Spinal cord (tissue), 10 donors: ENCODE measurements around the gene FNTB. TPM values are rescaled to one million over a fixed set of nuclear protein-coding genes. Genes with fewer than 3 reads are reported as not detected.

Source experiments
- DNase-seq, 6 donors: peaks; one replicate each; pipeline versions ENCODE4 v3.0.0 to v3.0.0-alpha.2; 2013 to 2015; ENCODE audit warnings: low spot score in 6 of 6, low read depth in 4 of 6
- H3K27ac ChIP-seq: one replicate; pipeline ENCODE4 v1.5.1; 2013; ENCODE audit warnings: low read depth, low read length, control low read depth
- H3K27me3 ChIP-seq: one replicate; pipeline ENCODE4 v1.6.1; 2013; ENCODE audit warnings: low read length; ENCODE audit not compliant: control insufficient read depth, insufficient read depth
- H3K36me3 ChIP-seq: one replicate; pipeline ENCODE4 v1.6.1; 2013; ENCODE audit warnings: low read length; ENCODE audit not compliant: control insufficient read depth, insufficient read depth
- H3K4me1 ChIP-seq: one replicate; pipeline ENCODE4 v1.6.1; 2013; ENCODE audit warnings: low read length; ENCODE audit not compliant: control insufficient read depth, insufficient read depth
- H3K4me3 ChIP-seq: one replicate; pipeline ENCODE4 v1.5.1; 2013; ENCODE audit warnings: low read depth, low read length, control low read depth
- H3K9me3 ChIP-seq: one replicate; pipeline ENCODE4 v1.6.1; 2013; ENCODE audit warnings: low read length; ENCODE audit not compliant: control insufficient read depth, insufficient read depth
- WGBS: methylation state at CpG from one replicate; pipeline ENCODE4 v1.1.5; 2013; ENCODE audit warnings: missing lambda C conversion rate; ENCODE audit not compliant: insufficient coverage; 5-methylcytosine and 5-hydroxymethylcytosine counted together
- polyA plus RNA-seq, 2 donors: library from polyadenylated mRNA; unstranded; fragments of 120-200 nt; gene quantifications; one replicate each; pipeline ENCODE4 v1.2.1, GENCODE V29; 2013; ENCODE audit not compliant: insufficient read length in 2 of 2
- total RNA-seq, 2 donors: library from RNA; depleted of rRNA in 1 of 2; stranded (reverse); fragments of 120-200 nt in 1 of 2; fragments of >200 nt in 1 of 2; gene quantifications; one replicate each; pipeline versions ENCODE4 v1.2.3 to v1.2.4, GENCODE V29; 2013 to 2014
- donor health status: healthy.

Gene FNTB
- total and polyA plus RNA-seq, 4 donors = 20.9 to 66.9 (median 43.2) TPM

- no peak for DNase-seq
- H3K4me1 ChIP-seq = peaks cover 9% of the 10 kb centered on the region
- H3K27ac ChIP-seq = no peak overlapping the region
- WGBS = 75% methylated on average over 4 of the region's 4 CpGs
- peaks cover 48% of the 10 kb centered on the region for H3K36me3 ChIP-seq
- H3K27me3 ChIP-seq = no peaks in the 10 kb centered on the region
- H3K9me3 ChIP-seq = no peaks in the 10 kb centered on the region
- no peak overlapping the region for H3K4me3 ChIP-seq
Observed at GRCh38 chr14:65073605-65074201, 87.0 kb downstream of the FNTB start.

- peaks cover 41% of the 10 kb centered on the region for H3K36me3 ChIP-seq
- WGBS = 86% methylated on average over 2 of the region's 3 CpGs
- H3K4me3 ChIP-seq = no peak overlapping the region
- H3K27ac ChIP-seq = no peak overlapping the region
- no peak for DNase-seq
- H3K4me1 ChIP-seq = peaks cover 9% of the 10 kb centered on the region
- H3K27me3 ChIP-seq = no peaks in the 10 kb centered on the region
- no peaks in the 10 kb centered on the region for H3K9me3 ChIP-seq
Observed at GRCh38 chr14:65074449-65075150, 87.9 kb downstream of the FNTB start.

- Histone ChIP-seq H3K4me1 (peaks cover 4% of the 10 kb centered on the region), H3K36me3 (peaks cover 32% of the 10 kb centered on the region), H3K9me3 (no peaks in the 10 kb centered on the region), H3K4me3 (no peak overlapping the region), H3K27me3 (no peaks in the 10 kb centered on the region), H3K27ac (no peak overlapping the region)
- 86% methylated on average over 13 of the region's 17 CpGs for WGBS
- no peak for DNase-seq
Observed at GRCh38 chr14:65075628-65076325, 89.1 kb downstream of the FNTB start.

GRCh38 chr14:65077318-65077717 is 90.6 kb downstream of the FNTB start:
- no peak overlapping the region for H3K27ac ChIP-seq
- H3K9me3 ChIP-seq = no peaks in the 10 kb centered on the region
- H3K27me3 ChIP-seq = no peaks in the 10 kb centered on the region
- no peak for DNase-seq
- H3K36me3 ChIP-seq = peaks cover 37% of the 10 kb centered on the region
- no peak overlapping the region for H3K4me3 ChIP-seq
- WGBS = 100% methylated on average over 2 of the region's 2 CpGs
- H3K4me1 ChIP-seq = no peaks in the 10 kb centered on the region

- Histone ChIP-seq H3K27me3 (no peaks in the 10 kb centered on the region), H3K27ac (no peak overlapping the region), H3K4me3 (no peak overlapping the region), H3K9me3 (no peaks in the 10 kb centered on the region), H3K36me3 (peaks cover 38% of the 10 kb centered on the region), H3K4me1 (no peaks in the 10 kb centered on the region)
- DNase-seq = peak in 1 of 6 donors; percentile 22
- WGBS = 54% methylated on average over 5 of the region's 6 CpGs
Observed at GRCh38 chr14:65079201-65079600, 92.5 kb downstream of the FNTB start.

GRCh38 chr14:65079768-65080167 is 93.1 kb downstream of the FNTB start:
- H3K27ac ChIP-seq = no peak overlapping the region
- no peak for DNase-seq
- H3K27me3 ChIP-seq = no peaks in the 10 kb centered on the region
- H3K4me1 ChIP-seq = no peaks in the 10 kb centered on the region
- peaks cover 38% of the 10 kb centered on the region for H3K36me3 ChIP-seq
- no peaks in the 10 kb centered on the region for H3K9me3 ChIP-seq
- WGBS = 85% methylated on average over 3 of the region's 5 CpGs
- H3K4me3 ChIP-seq = no peak overlapping the region

GRCh38 chr14:65080960-65081747 is 94.5 kb downstream of the FNTB start:
- Histone ChIP-seq H3K27ac (no peak overlapping the region), H3K4me3 (no peak overlapping the region), H3K36me3 (peaks cover 33% of the 10 kb centered on the region)

GRCh38 chr14:65082930-65083329 is 96.2 kb downstream of the FNTB start:
- Histone ChIP-seq H3K4me1 (no peaks in the 10 kb centered on the region), H3K9me3 (peaks cover 3% of the 10 kb centered on the region), H3K27ac (no peak overlapping the region), H3K4me3 (no peak overlapping the region), H3K27me3 (no peaks in the 10 kb centered on the region), H3K36me3 (peaks cover 25% of the 10 kb centered on the region)
- WGBS = 63% methylated on average over 1 of the region's 2 CpGs
- no peak for DNase-seq

More at GRCh38 chr14:65080960-65081747, 94.5 kb downstream of the FNTB start:
- no peaks in the 10 kb centered on the region for H3K4me1 ChIP-seq
- no peak for DNase-seq
- no peaks in the 10 kb centered on the region for H3K27me3 ChIP-seq
- 86% methylated on average over 2 of the region's 2 CpGs for WGBS
- no peaks in the 10 kb centered on the region for H3K9me3 ChIP-seq
